GM19043 (cell line): Measurements from ENCODE around the gene MBP.

Experiments
- ATAC-seq: cut with Tn5 transposase; IDR thresholded peaks from one replicate; pipeline ENCODE4 v1.9.1; 2021; ENCODE audit warnings: low read depth; ENCODE audit not compliant: unreplicated experiment

Gene MBP

GRCh38 chr18:76931171-76931570 is 201.4 kb downstream of the MBP start:
- no peak for ATAC-seq
